GM12878 (cell line): ENCODE measurements around the gene EPN1. TPM values are rescaled to one million over a fixed set of nuclear protein-coding genes. Genes with fewer than 3 reads are reported as not detected.

Source experiments
- ATAC-seq: fragments of 200-7000 bp; cut with Tn5 transposase; 3 replicates; pipeline ENCODE4 v1.9.1; 2020; ENCODE audit warnings: mild to moderate bottlenecking, moderate library complexity
- BruUV-seq: library from RNA; stranded (reverse); fragments of 400-500 nt; replicated peaks from 2 replicates; lab custom pipeline; 2021; lab: Mats Ljungman, UMichigan
- CTCF ChIA-PET: fragments of 300-600 bp; sonication (Branson Sonifier 250); formaldehyde crosslinking; extraction: SDS; loops from one replicate; lab custom pipeline; 2021; ENCODE audit warnings: inconsistent platforms; lab: Yijun Ruan, JAX
- POLR2A ChIA-PET: fragments of 350-600 bp; formaldehyde crosslinking; extraction: SDS; loops from one replicate; lab custom pipeline; 2021; ENCODE audit warnings: inconsistent platforms; lab: Charles Lee
- RAD21 ChIA-PET: fragments of 300-600 bp; sonication (Branson Sonifier 250); formaldehyde crosslinking; loops from one replicate; lab custom pipeline; 2023; ENCODE audit warnings: antibody characterized with exemption; ENCODE audit not compliant: unreplicated experiment; lab: Charles Lee
- SMC1A ChIA-PET: fragments of 300-600 bp; sonication (Branson Sonifier 250); formaldehyde crosslinking; loops from one replicate; lab custom pipeline; 2023; ENCODE audit not compliant: unreplicated experiment, uncharacterized antibody; lab: Charles Lee
- DNase-seq: peaks from one replicate; pipeline ENCODE4 v3.0.0-alpha.2; 2011; ENCODE audit warnings: low read depth, low spot score
- FAIRE-seq: peaks from 3 replicates; lab custom pipeline; 2011; peaks lifted over from hg19 to GRCh38; lab: Jason Lieb, UNC
- H2AFZ ChIP-seq: 2 replicates; pipeline ENCODE4 v1.6.0; 2011; ENCODE audit warnings: low read depth, low read length, control low read depth; ENCODE audit not compliant: control insufficient read depth
- H3K27ac ChIP-seq: 2 replicates; pipeline ENCODE4 v1.5.1; 2011; ENCODE audit warnings: control low read depth; ENCODE audit not compliant: control insufficient read depth, insufficient read depth
- H3K27me3 ChIP-seq, 2 experiments: replicated peaks in 1 of 2; 2 replicates each; pipeline versions ENCODE4 v1.6.0 to v1.6.1; 2011; ENCODE audit warnings: low read length in 1 of 2; ENCODE audit not compliant: control insufficient read depth in 2 of 2, insufficient read depth in 2 of 2
- H3K36me3 ChIP-seq, 2 experiments: 2 replicates each; pipeline ENCODE4 v1.5.1; 2011; ENCODE audit warnings: low read length in 1 of 2; ENCODE audit not compliant: control insufficient read depth in 2 of 2, insufficient read depth in 2 of 2
- H3K4me1 ChIP-seq: 2 replicates; pipeline ENCODE4 v1.6.1; 2011; ENCODE audit warnings: mild to moderate bottlenecking, low read length, moderate library complexity, mixed read lengths; ENCODE audit not compliant: control insufficient read depth, insufficient read depth
- H3K4me2 ChIP-seq: 2 replicates; pipeline ENCODE4 v1.6.0; 2011; ENCODE audit warnings: control low read depth; ENCODE audit not compliant: control insufficient read depth, insufficient read depth
- H3K4me3 ChIP-seq: fragments of 200-600 bp; sonication (generic); 2 replicates; pipeline ENCODE4 v1.5.1; 2016
- H3K79me2 ChIP-seq: 2 replicates; pipeline ENCODE4 v1.6.0; 2011; ENCODE audit warnings: low read length; ENCODE audit not compliant: control insufficient read depth, insufficient read depth
- H3K9ac ChIP-seq: 2 replicates; pipeline ENCODE4 v1.8.0; 2011; ENCODE audit warnings: low read length, control low read depth, mixed read lengths; ENCODE audit not compliant: control insufficient read depth, insufficient read depth
- H3K9me3 ChIP-seq: replicated peaks from 3 replicates; pipeline ENCODE4 v1.5.1; 2011; ENCODE audit warnings: mild to moderate bottlenecking, low read length; ENCODE audit not compliant: control insufficient read depth, insufficient read depth
- H4K20me1 ChIP-seq: 2 replicates; pipeline ENCODE4 v1.6.0; 2011; ENCODE audit not compliant: control insufficient read depth, insufficient read depth
- CEBPZ ChIP-seq: fragments of 150-350 bp; IDR thresholded peaks from 2 replicates; pipeline ENCODE4 v1.6.1; 2016; ENCODE audit warnings: low read depth, low read length
- IKZF1 ChIP-seq: fragments of 450-650 bp; conservative IDR thresholded peaks from 2 replicates; pipeline ENCODE4 v1.6.1; 2017; ENCODE audit warnings: antibody characterized with exemption, mild to moderate bottlenecking
- LARP7 ChIP-seq: fragments of 450-650 bp; IDR thresholded peaks from 2 replicates; pipeline ENCODE4 v1.6.1; 2017; ENCODE audit warnings: mild to moderate bottlenecking
- SP1 ChIP-seq: IDR thresholded peaks from one replicate; pipeline ENCODE4 v1.6.1; 2011; ENCODE audit warnings: low read depth, low read length
- TCF12 ChIP-seq: IDR thresholded peaks from 2 replicates; pipeline ENCODE4 v1.6.1; 2011; ENCODE audit warnings: low read depth, mild to moderate bottlenecking, low read length
- ZBTB33 ChIP-seq: fragments of 450-650 bp; IDR thresholded peaks from 2 replicates; pipeline ENCODE4 v1.6.1; 2017; ENCODE audit warnings: mild to moderate bottlenecking
- ZNF207 ChIP-seq: fragments of 450-650 bp; IDR thresholded peaks from 2 replicates; pipeline ENCODE4 v1.6.1; 2014; ENCODE audit warnings: antibody characterized with exemption, mild to moderate bottlenecking, borderline replicate concordance
- WGBS: methylation state at CpG from one replicate; pipeline ENCODE4 v1.1.6; 2016; ENCODE audit warnings: low lambda C conversion rate; ENCODE audit not compliant: insufficient replicate concordance, insufficient coverage; ENCODE audit errors: missing lambda C conversion rate; 5-methylcytosine and 5-hydroxymethylcytosine counted together
- in situ Hi-C: fragments of 300-500 bp; cut with MboI; formaldehyde crosslinking; loops from 9 replicates; pipeline ENCODE4 v1.14.3; 2018; ENCODE audit warnings: mixed read lengths
- intact Hi-C: fragments of 100-400 bp; cut with micrococcal nuclease; formaldehyde crosslinking; loops from one replicate; pipeline ENCODE4 v1.14.2; 2022; ENCODE audit not compliant: unreplicated experiment
- polyA plus RNA-seq, 11 experiments: library from polyadenylated mRNA; depleted of rRNA in 4 of 11; unstranded in 6 of 11; stranded (reverse) in 5 of 11; fragments of >200 nt; fragmentation: Nextera tagmentation in 4 of 11; fragmentation: Illumina TruSeq in 1 of 11; extraction: Ambion mirVana in 4 of 11; extraction: Trizol in 1 of 11; gene quantifications; 1 replicate in 1 of 11; 2 replicates in 10 of 11; pipeline versions ENCODE4 v1.2.1 to v1.2.3, GENCODE V29; 2011 to 2016; ENCODE audit warnings: inconsistent platforms in 2 of 11, missing spikeins in 2 of 11, low read depth in 1 of 11
- total RNA-seq, 4 experiments: library from RNA; depleted of rRNA in 3 of 4; stranded (reverse); fragments of >200 nt in 3 of 4; fragmentation: Illumina TruSeq in 1 of 4; extraction: Trizol in 1 of 4; gene quantifications; 2 replicates each; pipeline versions ENCODE4 v1.2.1 to v1.2.3, GENCODE V29; 2013 to 2021
- TF ChIP-seq, protein P1 (sequence below): fragments of 450-650 bp; formaldehyde crosslinking; IDR thresholded peaks from 2 replicates; pipeline ENCODE4 v1.4.0; 2022; ENCODE audit warnings: mild to moderate bottlenecking, moderate library complexity

The EPN1 gene
- total and polyA plus RNA-seq, 10 of the 15 experiments (the other 5 are each of a cell fraction or from before 2014, with no cell fraction given) = 0.11 to 88.5 (median 10.6) TPM

- no peak for TF ChIP-seq ZBTB33
- TF ChIP-seq LARP7 = no peak
- TF ChIP-seq SP1 = no peak
- no peak for TF ChIP-seq IKZF1
These were observed 22.7 kb downstream of the EPN1 start (continued) for GRCh38 chr19:55697698-55698097.

GRCh38 chr19:55698256-55698655 is 23.2 kb downstream of the EPN1 start:
- ChIA-PET CTCF (no interaction called here), SMC1A (no interaction called here), RAD21 (no interaction called here), POLR2A (no interaction called here)
- no peak overlapping the region for H3K27ac ChIP-seq
- no peaks in the 10 kb centered on the region for H3K27me3 ChIP-seq
- in situ Hi-C loops = no loop called here
- no peak for FAIRE-seq
- BruUV-seq = no TSS peak
- no peak overlapping the region for H3K4me3 ChIP-seq
- no peak for DNase-seq
- H3K4me2 ChIP-seq = no peak overlapping the region
- no peak overlapping the region for H2AFZ ChIP-seq
- H3K9ac ChIP-seq = no peak overlapping the region
- H4K20me1 ChIP-seq = no peaks in the 10 kb centered on the region
- no peaks in the 10 kb centered on the region for H3K79me2 ChIP-seq
- H3K9me3 ChIP-seq = no peaks in the 10 kb centered on the region
- 98% methylated on average over 17 of the region's 17 CpGs for WGBS
- no peak for TF ChIP-seq CEBPZ
- no peak for TF ChIP-seq TCF12
- TF ChIP-seq, protein P1, sequence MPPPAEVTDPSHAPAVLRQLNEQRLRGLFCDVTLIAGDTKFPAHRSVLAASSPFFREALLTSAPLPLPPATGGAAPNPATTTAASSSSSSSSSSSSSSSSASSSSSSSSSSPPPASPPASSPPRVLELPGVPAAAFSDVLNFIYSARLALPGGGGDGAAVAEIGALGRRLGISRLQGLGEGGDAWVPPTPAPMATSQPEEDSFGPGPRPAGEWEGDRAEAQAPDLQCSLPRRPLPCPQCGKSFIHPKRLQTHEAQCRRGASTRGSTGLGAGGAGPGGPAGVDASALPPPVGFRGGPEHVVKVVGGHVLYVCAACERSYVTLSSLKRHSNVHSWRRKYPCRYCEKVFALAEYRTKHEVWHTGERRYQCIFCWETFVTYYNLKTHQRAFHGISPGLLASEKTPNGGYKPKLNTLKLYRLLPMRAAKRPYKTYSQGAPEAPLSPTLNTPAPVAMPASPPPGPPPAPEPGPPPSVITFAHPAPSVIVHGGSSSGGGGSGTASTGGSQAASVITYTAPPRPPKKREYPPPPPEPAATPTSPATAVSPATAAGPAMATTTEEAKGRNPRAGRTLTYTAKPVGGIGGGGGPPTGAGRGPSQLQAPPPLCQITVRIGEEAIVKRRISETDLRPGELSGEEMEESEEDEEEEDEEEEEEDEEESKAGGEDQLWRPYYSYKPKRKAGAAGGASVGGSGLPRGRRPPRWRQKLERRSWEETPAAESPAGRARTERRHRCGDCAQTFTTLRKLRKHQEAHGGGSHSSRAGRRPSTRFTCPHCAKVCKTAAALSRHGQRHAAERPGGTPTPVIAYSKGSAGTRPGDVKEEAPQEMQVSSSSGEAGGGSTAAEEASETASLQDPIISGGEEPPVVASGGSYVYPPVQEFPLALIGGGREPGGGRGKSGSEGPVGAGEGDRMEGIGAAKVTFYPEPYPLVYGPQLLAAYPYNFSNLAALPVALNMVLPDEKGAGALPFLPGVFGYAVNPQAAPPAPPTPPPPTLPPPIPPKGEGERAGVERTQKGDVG (CRISPR knock-in tag) = no peak
- no peak for TF ChIP-seq ZNF207
- TF ChIP-seq, all 136 proteins: peak for 0
- Histone ChIP-seq H3K36me3 (peaks cover 6 to 7% of the 10 kb centered on the region in 2 experiments; a peak in 2 of 4 replicates), H3K4me1 (no peaks in the 10 kb centered on the region)
- ATAC-seq = no peak
- intact Hi-C loops = no loop called here
